ENCODE measurements around the gene CYP2A13.
"Not testable (repeated sequence)": the region's sequence is repeated elsewhere in the genome, so short reads cannot be mapped to it uniquely, and the experiment has no call there.

Gene CYP2A13

GRCh38 chr19:41120929-41121911 lies 33.0 kb downstream of the CYP2A13 start:
- not testable (repeated sequence) for DNase-seq

- not testable (repeated sequence) for DNase-seq
These were observed 34.6 kb downstream of the CYP2A13 start for GRCh38 chr19:41122846-41123245.

DNA sequence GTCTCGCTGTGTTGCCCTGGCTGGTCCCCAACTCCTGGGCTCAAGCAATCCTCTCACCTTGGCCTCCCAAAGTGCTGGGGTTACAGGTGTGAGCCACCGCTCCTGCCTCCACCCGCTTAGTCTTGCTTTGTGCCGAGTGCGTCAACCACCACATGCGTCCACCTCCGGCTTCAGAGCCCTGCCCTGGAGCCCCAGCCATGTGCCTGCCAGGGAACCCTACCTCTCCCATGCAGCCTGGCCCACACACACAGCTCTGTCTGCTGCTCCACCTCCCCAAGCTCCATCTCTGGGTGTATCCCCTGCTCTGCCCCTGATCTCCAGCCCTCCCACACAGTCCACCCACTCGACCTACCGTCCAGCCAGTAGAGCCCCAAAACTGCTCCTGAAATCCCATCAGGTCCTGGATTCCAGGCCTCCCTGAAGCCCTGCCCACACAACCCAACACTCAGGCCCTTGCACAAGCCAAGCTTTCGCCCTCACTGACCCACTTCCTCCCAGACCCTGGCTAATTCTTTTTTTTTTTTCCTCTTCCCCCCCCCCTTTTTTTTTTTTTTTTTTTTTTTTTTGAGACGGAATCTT lies 35.6 kb downstream of the CYP2A13 start:
- DNase-seq = no peak

DNA sequence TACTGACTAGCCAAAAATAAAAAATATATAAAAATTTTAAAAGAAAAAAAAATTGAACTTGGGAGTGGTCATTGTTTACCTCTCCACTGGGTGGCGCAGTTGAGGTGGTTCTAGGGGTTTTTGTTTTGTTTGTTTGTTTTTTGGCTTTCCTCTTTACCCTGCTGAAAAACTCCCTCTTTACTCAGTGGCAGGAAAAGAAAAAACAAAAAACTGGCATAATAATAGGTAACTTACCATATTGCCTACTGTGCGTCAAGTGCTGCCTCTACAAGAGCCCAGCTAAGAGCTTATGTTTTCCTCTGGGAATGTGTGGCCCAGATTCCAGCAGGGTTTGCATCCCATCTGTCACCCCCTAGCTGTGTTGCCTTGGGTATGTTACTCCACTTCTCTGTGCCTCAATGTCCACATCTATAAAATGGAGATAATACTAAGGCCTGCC lies 38.5 kb downstream of the CYP2A13 start:
- not testable (repeated sequence) for DNase-seq

- DNase-seq = not testable (repeated sequence)
These were observed 39.1 kb downstream of the CYP2A13 start for GRCh38 chr19:41127362-41127761.

DNA sequence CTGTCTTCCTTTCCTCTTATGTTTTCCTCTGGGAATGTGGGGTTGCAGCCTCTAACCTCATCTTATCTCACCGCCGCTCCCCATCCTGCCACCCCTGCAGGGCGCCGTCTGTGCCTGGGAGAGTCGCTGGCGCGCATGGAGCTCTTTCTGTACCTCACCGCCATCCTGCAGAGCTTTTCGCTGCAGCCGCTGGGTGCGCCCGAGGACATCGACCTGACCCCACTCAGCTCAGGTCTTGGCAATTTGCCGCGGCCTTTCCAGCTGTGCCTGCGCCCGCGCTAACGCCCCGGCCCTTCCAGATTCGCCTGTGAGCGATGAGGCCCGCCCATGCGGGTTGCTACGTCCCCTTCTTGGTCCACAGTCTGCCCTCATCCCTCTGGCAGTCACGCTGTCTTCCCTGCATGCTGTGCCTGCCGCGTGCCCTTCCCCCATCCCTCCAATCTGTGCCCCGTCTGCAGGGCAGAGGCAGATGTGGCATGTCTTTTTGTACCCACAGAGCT lies 39.6 kb downstream of the CYP2A13 start:
- peak in 10 of 14 donors; percentile 1 to 66 (median 4) for DNase-seq

- DNase-seq = no peak
These were observed 40.4 kb downstream of the CYP2A13 start for GRCh38 chr19:41128692-41129091.

- DNase-seq = no peak
These were observed 42.9 kb downstream of the CYP2A13 start for GRCh38 chr19:41131186-41131585.

DNA sequence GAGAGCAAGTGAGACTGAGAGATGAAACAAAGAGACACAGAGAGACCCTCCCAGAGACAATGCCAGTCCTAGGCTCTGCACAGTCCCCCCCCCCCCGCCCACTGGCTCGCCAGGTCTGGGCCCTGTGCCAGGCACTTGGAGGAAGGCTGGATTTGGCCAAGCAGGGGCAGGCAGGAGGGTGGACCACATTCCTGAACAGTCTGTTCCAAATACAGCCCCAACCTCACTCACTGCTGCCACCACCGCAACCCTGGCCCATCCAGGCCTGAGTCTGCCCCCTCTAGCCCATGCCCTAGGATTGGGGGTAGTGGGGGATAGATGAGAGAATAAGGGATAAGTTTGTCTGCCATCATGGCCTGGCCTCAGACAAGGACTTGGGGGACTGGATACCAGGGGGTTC lies 45.0 kb downstream of the CYP2A13 start:
- DNase-seq = no peak

DNA sequence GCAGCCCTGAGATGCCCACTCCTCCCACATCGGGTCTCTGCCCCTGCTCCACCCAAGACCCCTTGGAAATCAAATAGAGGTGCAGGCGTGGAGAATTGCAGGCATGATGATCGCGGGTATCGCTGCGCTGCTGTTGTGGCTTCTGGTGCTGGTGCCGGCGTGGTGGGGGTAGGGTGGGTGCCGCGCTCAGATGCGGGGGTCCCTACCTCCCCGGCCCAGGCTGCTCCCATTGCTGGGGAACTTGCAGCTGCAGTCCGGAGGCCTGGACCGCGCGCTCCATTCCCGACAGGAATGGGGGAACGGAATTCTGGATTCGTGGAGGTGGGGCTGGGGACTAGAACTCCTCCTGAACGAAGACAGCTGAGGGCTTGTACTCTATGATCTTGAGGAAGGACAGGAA lies 46.4 kb downstream of the CYP2A13 start:
- no peak for DNase-seq

- peak in 10 of 14 donors; percentile 4 to 64 (median 28) for DNase-seq
These were observed 47.4 kb downstream of the CYP2A13 start for GRCh38 chr19:41135390-41136384.

- DNase-seq = no peak
These were observed 48.6 kb downstream of the CYP2A13 start for GRCh38 chr19:41136636-41137455.

DNA sequence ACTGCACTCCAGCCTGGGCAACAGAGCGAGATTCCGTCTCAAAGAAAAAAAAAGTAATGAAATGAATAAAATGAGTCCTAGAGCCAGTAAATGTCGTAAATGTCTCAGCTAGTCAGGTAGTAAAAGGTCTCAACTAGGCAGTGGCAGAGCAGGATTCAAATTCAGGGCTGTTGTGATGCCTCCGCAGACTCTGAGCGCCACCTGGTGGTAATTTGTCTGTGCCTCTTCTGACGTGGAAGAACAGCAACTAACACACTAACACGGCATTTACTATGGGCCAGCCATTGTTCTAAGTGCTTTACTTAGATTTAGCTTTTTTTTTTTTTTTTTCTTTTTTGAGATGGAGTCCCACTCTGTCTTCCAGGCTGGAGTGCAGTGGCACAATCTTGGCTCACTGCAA lies 56.2 kb downstream of the CYP2A13 start:
- peak in 9 of 14 donors; percentile 2 to 49 (median 8) for DNase-seq

All from C1 segment of cervical spinal cord (tissue), 14 donors.